AG04449 (cell line): ENCODE measurements around the gene TMEM266.
"Not testable (repeated sequence)": the region's sequence is repeated elsewhere in the genome, so short reads cannot be mapped to it uniquely, and the experiment has no call there.

Experiments used
- CTCF ChIA-PET: fragments of 350-600 bp; formaldehyde crosslinking; extraction: SDS; loops from one replicate; lab custom pipeline; 2021; ENCODE audit warnings: antibody characterized with exemption; lab: Yijun Ruan, JAX
- POLR2A ChIA-PET: fragments of 400-600, 350-600 bp; formaldehyde crosslinking; extraction: SDS; loops from one replicate; lab custom pipeline; 2020; ENCODE audit warnings: antibody characterized with exemption, inconsistent platforms; lab: Yijun Ruan, JAX
- DNase-seq: peaks from one replicate; pipeline ENCODE4 v3.0.0-alpha.2; 2010; ENCODE audit warnings: low read depth, low spot score
- H3K4me3 ChIP-seq: 2 replicates; pipeline ENCODE4 v1.5.1; 2011; ENCODE audit warnings: low read depth, mild to moderate bottlenecking, control low read depth, low read length
- CTCF ChIP-seq: IDR thresholded peaks from one replicate; pipeline ENCODE4 v1.5.1; 2011; ENCODE audit warnings: mild to moderate bottlenecking, moderate library complexity, low read length, control low read depth, inconsistent platforms; ENCODE audit not compliant: insufficient read depth; ENCODE audit errors: missing control alignments

TMEM266 gene

GRCh38 chr15:76032046-76032445 is 27.7 kb upstream of the TMEM266 start:
- CTCF ChIA-PET, result interaction anchor here (0.5 to 1.1 kb wide), 2 partner anchors 20 to 24 kb away, joined by 3 read pairs; no protein-coding TSS in a partner anchor
- no peak for TF ChIP-seq CTCF
- POLR2A ChIA-PET, result no interaction called here

GRCh38 chr15:76033438-76033837 is 26.3 kb upstream of the TMEM266 start:
- ChIA-PET POLR2A (no interaction called here), CTCF (no interaction called here)
- no peak for DNase-seq
- no peak for TF ChIP-seq CTCF
- no peak overlapping the region for H3K4me3 ChIP-seq

More at GRCh38 chr15:76032046-76032445, 27.7 kb upstream of the TMEM266 start:
- no peak for DNase-seq
- no peak overlapping the region for H3K4me3 ChIP-seq

DNA sequence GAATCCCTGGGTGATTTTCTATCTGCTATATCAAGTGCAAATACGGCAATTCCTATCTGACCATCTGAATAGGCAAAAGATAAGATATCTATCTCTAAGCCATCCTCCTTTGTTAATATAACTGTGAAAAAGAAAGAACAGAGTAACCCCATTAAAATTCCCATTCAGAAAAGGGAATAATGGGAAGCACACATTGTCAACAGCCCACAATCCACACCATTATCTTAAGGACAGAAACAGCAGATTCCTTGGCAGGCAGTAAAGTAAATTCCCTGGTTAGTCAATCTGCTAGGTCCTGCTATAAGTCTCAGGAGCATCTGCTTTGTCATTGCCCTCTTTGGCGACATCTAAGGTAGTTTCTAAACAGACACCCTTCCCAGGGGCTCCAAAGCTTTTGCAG is 25.7 kb upstream of the TMEM266 start:
- ChIA-PET CTCF (no interaction called here), POLR2A (no interaction called here)
- TF ChIP-seq CTCF, result no peak
- no peak for DNase-seq
- H3K4me3 ChIP-seq, result no peak overlapping the region

GRCh38 chr15:76035593-76035992 is 24.2 kb upstream of the TMEM266 start:
- ChIA-PET POLR2A (no interaction called here), CTCF (no interaction called here)
- TF ChIP-seq CTCF, result no peak
- no peak overlapping the region for H3K4me3 ChIP-seq
- no peak for DNase-seq

DNA sequence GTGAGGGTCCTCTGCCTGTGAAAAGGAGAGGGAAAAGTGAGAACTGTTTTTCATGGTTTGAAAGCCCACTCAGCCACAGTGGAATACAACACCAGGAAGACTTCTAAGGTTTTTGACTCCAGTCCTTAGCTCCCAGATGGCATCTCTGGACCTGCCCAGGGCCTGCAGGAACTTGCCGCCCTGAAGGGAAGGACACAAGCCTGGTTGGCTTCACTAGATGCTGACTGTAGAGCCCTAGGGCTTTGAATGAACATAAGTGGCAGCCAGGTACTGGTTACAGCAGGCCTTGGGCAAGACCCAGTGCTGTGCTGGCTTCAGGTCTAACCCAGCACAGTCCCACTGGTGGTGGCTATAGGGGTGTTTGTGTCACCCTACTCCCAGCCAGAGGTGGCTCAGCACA is 21.3 kb upstream of the TMEM266 start:
- no peak overlapping the region for H3K4me3 ChIP-seq
- ChIA-PET POLR2A (no interaction called here), CTCF (no interaction called here)
- TF ChIP-seq CTCF, result no peak
- DNase-seq, result no peak

- CTCF ChIA-PET, result interaction anchor here (1.2 to 15.0 kb wide), 2 partner anchors 9 to 85 kb away, joined by 3 to 230 read pairs; no protein-coding TSS in a partner anchor
- H3K4me3 ChIP-seq, DNase-seq, POLR2A ChIA-PET: not testable (repeated sequence)
Measured at GRCh38 chr15:76054201-76054600, 5.6 kb upstream of the TMEM266 start.

DNA sequence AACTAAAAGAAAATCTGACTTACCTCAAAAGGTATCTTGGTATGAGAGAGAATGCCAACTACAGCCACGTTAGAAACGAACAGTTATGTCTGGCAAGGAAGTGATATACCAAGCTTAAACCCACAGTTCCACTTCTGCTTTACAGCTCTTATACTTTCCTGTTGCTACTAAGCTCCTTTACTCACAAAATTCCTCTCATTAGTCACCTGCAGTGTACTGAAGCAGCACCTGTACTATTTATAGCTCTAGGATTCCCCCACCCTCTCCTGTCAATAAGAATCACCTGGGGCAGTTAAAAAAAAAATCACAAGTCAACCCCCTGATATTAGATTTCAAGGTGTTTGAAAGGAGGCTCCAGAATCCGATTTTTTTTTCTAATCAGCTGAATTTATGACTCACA is 2.9 kb upstream of the TMEM266 start:
- TF ChIP-seq CTCF, result no peak
- no peak overlapping the region for H3K4me3 ChIP-seq
- no peak for DNase-seq
- ChIA-PET POLR2A (no interaction called here), CTCF (interaction anchor here (0.6 to 15.0 kb wide), 22 partner anchors 9 to 809 kb away, joined by 3 to 230 read pairs (median 4); no protein-coding TSS in a partner anchor)
